Keratinocyte (primary cell): ENCODE measurements around the gene SYMPK.
A peak's percentile ranks its signal among the peaks of the same experiment; 100 is the strongest.

ENCODE experiments used
- CTCF ChIP-seq, 3 experiments: IDR thresholded peaks in 1 of 3; conservative IDR thresholded peaks in 1 of 3; optimal IDR thresholded peaks in 1 of 3; 2 replicates in 2 of 3; 3 replicates in 1 of 3; pipeline versions ENCODE3 to v1.5.1; 2011; ENCODE audit warnings: low read length in 3 of 3, mild to moderate bottlenecking in 3 of 3, moderate library complexity in 2 of 3, control low read depth in 1 of 3, inconsistent platforms in 1 of 3; ENCODE audit not compliant: insufficient read depth in 2 of 3; ENCODE audit errors: extremely low read depth in 1 of 3
- EZH2 ChIP-seq: IDR thresholded peaks from one replicate; pipeline ENCODE4 v1.6.1; 2012; ENCODE audit warnings: inconsistent platforms, mild to moderate bottlenecking, low read length, moderate library complexity

GRCh38 chr19:45848922-45849321 lies 14.0 kb downstream of the SYMPK start:
- TF ChIP-seq CTCF (optimal IDR thresholded peaks at IDR 0.05 in 1 of 3, IDR thresholded peaks at IDR 0.05 in 1 of 3, conservative IDR thresholded peaks at IDR 0.05 in 1 of 3; ENCODE audit: extremely low read depth in 1 of 3, insufficient read depth in 2 of 3, low read length in 3 of 3): peak in 2 of 3 experiments; percentile 20 to 35
- no peak for TF ChIP-seq EZH2
